Measurements from ENCODE around the gene SCGB1A1.

Gene SCGB1A1

DNA sequence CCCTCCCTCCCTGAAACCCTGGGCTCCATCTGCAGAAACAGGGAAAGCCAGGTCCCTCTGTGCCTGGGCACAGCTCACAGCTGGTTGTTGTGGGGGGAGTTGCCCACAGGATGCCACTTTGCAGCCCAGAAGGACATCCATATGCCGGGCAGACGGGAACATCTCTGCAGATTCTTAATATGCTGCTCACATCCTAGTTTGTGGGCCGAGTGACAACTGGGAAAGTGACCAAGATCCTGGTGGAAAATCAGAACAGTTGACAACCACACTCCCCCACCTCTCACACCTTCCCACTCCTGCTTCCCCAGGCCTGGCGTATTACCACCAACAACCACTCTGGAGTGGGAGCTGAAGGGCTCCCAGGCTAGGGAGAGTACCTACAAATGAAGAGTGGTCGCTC is 7.3 kb upstream of the SCGB1A1 start:
- H3K9me3 Mint-ChIP-seq, result no peaks in the 10 kb centered on the region
- no peaks in the 10 kb centered on the region for H3K4me1 Mint-ChIP-seq
- TF ChIP-seq, protein P1, sequence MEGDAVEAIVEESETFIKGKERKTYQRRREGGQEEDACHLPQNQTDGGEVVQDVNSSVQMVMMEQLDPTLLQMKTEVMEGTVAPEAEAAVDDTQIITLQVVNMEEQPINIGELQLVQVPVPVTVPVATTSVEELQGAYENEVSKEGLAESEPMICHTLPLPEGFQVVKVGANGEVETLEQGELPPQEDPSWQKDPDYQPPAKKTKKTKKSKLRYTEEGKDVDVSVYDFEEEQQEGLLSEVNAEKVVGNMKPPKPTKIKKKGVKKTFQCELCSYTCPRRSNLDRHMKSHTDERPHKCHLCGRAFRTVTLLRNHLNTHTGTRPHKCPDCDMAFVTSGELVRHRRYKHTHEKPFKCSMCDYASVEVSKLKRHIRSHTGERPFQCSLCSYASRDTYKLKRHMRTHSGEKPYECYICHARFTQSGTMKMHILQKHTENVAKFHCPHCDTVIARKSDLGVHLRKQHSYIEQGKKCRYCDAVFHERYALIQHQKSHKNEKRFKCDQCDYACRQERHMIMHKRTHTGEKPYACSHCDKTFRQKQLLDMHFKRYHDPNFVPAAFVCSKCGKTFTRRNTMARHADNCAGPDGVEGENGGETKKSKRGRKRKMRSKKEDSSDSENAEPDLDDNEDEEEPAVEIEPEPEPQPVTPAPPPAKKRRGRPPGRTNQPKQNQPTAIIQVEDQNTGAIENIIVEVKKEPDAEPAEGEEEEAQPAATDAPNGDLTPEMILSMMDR (IDR thresholded peaks at IDR 0.05), result no peak
- H3K27me3 Mint-ChIP-seq (ENCODE audit: low read depth, poor library complexity), result peaks cover 7% of the 10 kb centered on the region
- H3K36me3 Mint-ChIP-seq (ENCODE audit: low read depth), result no peaks in the 10 kb centered on the region
- H3K4me3 Mint-ChIP-seq, result no peak overlapping the region
- no peak overlapping the region for H3K27ac Mint-ChIP-seq
- no peak for DNase-seq

DNA sequence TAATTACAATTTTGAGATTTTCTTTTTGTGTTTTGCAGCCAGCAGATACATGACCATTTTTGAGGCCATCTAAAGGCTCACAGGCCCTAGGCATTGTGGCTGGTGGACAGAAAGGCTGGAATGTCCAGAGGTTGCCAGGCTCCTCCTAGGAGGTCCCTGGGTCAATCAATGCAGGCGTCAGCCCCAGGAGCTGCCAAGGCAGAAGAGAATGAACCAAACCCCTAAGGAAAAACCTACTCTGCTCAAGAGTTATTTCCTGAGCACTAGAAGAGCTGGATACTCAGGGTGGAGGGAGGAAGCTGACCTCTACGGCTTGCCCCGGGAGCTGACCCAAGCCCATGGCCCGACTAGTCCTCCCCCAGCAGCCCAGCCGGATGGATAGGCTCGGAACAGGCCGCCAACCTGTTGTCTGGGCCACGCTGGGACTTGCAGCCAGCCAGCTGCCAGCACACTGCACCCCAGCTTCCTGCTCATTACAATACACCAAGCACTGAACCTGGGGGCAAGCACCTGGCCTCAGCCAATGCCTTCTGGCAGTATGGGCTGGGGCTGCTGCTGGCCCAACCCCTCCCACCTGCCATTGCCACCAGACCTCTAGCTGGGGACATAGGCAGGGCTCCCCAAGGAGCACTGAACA is 5.7 kb upstream of the SCGB1A1 start:
- Mint-ChIP-seq H3K27ac (peak overlapping the region; percentile 42), H3K36me3 (ENCODE audit: low read depth) (no peaks in the 10 kb centered on the region)
- TF ChIP-seq, protein P1 (IDR thresholded peaks at IDR 0.05), result no peak

DNA sequence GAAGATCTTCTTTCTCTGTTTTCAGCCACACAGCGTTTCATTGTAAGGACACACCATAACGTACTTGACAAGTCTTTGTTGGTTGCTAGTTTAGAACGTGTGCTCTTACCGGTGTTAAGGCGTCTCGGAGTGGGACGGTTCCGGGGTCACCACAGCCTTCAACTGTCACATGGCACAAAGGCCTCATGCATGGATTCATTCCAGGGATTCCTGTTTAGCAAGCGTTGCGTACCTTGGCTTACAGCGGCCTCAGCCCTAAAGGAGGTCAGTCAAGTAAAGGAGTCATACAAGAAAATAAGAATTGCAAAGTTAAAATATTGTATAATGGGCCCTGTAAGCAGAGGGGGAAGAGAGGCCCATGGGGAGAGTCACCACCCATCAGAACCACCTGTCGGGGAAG is 2.2 kb upstream of the SCGB1A1 start:
- peaks cover 17% of the 10 kb centered on the region for H3K4me1 Mint-ChIP-seq
- no peaks in the 10 kb centered on the region for H3K9me3 Mint-ChIP-seq
- DNase-seq, result no peak
- no peaks in the 10 kb centered on the region for H3K36me3 Mint-ChIP-seq (ENCODE audit: low read depth)
- TF ChIP-seq, protein P1 (IDR thresholded peaks at IDR 0.05), result no peak
- H3K4me3 Mint-ChIP-seq, result no peak overlapping the region
- no peak overlapping the region for H3K27ac Mint-ChIP-seq
- peaks cover 9% of the 10 kb centered on the region for H3K27me3 Mint-ChIP-seq (ENCODE audit: low read depth, poor library complexity)

More for the DNA sequence above, 5.7 kb upstream of the SCGB1A1 start:
- Mint-ChIP-seq H3K4me1 (peaks cover 8% of the 10 kb centered on the region), H3K9me3 (no peaks in the 10 kb centered on the region), H3K4me3 (no peak overlapping the region), H3K27me3 (ENCODE audit: low read depth, poor library complexity) (peaks cover 11% of the 10 kb centered on the region)
- DNase-seq, result no peak

DNA sequence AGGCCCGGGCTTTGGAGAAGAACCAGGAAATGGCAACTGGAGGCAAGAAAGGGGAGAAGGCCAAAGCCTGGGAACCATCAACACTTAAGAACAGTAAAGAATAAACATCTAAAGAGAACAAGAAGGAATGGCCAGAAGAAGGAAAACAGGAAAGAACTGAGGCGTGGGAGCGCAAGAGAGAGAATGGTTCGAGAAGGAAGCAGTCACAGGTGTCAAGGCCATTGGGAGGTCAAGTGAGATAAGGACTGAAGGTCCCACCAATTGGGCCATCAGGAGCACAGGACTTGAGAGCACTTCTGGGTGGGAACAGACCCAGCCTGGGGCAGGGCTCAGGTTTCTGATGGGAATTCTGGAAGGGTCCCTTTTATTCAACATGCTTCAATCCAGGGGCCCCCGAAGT is 697 bp upstream of the SCGB1A1 start:
- TF ChIP-seq, protein P1 (IDR thresholded peaks at IDR 0.05), result no peak
- Mint-ChIP-seq H3K4me3 (no peak overlapping the region), H3K27me3 (ENCODE audit: low read depth, poor library complexity) (peaks cover 15% of the 10 kb centered on the region), H3K36me3 (ENCODE audit: low read depth) (no peaks in the 10 kb centered on the region), H3K27ac (no peak overlapping the region), H3K4me1 (peaks cover 27% of the 10 kb centered on the region), H3K9me3 (no peaks in the 10 kb centered on the region)
- DNase-seq, result no peak

DNA sequence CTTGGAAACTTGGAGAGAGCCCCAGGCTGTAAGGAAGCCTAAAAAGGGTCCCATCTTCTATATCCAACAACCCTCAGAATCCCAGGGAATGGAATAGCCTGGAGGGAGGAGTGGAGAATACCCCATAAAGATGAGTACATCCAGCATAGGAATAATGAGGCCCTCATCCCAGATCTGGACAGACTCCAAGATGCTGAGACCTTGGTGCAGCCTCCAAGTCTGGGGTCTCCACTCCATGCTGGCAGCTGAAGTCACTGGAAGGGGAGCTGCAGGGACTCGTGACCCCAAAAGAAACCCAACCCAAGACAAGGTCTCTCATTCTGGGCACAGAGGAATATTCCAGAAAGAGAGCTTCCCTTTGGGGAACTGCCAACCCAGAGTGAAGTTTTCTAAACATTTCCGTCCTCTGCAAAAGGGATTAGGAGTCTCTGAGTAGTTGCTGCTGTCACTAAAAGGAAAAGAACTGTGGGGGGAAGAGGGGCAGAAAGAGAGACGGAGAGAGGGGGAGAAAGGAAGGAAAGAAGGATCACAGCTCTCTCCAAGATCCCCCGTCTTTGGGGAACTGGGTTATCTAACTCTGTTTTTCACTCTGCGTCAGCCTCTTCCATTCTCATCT is 589 bp downstream of the SCGB1A1 start:
- Mint-ChIP-seq H3K9me3 (no peaks in the 10 kb centered on the region), H3K27me3 (ENCODE audit: low read depth, poor library complexity) (peaks cover 13% of the 10 kb centered on the region), H3K36me3 (ENCODE audit: low read depth) (no peaks in the 10 kb centered on the region), H3K27ac (peak overlapping the region; percentile 8), H3K4me1 (peaks cover 35% of the 10 kb centered on the region), H3K4me3 (no peak overlapping the region)
- DNase-seq, result no peak
- TF ChIP-seq, protein P1 (IDR thresholded peaks at IDR 0.05), result no peak

DNA sequence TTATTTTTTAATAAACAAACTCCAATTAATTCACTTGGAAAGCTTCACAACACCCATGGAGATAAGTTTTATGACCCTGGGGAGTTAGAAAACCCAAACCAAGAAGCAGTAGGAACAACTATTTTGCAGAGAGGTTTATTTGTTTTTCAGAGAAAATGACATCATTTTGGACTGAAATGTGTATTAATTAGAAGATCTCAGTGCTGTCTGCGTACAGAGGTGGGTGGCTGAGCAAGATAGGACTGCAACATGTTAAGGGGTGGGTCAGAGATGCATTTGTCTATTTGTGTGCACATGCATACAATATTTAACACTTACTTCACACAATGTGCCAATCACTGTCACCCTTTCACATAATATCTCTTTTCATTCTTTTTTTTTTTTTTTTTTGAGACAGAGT is 1.1 kb downstream of the SCGB1A1 start:
- peaks cover 38% of the 10 kb centered on the region for H3K4me1 Mint-ChIP-seq

More for the DNA sequence above, 1.1 kb downstream of the SCGB1A1 start:
- TF ChIP-seq, protein P1 (IDR thresholded peaks at IDR 0.05), result no peak
- Mint-ChIP-seq H3K27me3 (ENCODE audit: low read depth, poor library complexity) (peaks cover 13% of the 10 kb centered on the region), H3K27ac (peak overlapping the region; percentile 8), H3K9me3 (no peaks in the 10 kb centered on the region), H3K36me3 (ENCODE audit: low read depth) (no peaks in the 10 kb centered on the region), H3K4me3 (no peak overlapping the region)
- DNase-seq, result no peak
